PC-9 (cell line): ENCODE data around the gene AXIN2.

Experiments used
- CTCF ChIP-seq: fragments of 200-600 bp; sonication (generic); conservative IDR thresholded peaks from 2 replicates; pipeline ENCODE4 v1.6.1; 2017; ENCODE audit warnings: mixed run types, antibody characterized with exemption, mild to moderate bottlenecking, moderate library complexity
- EZH2 ChIP-seq: fragments of 200-600 bp; sonication (generic); IDR thresholded peaks from 2 replicates; pipeline ENCODE4 v1.8.0; 2017; ENCODE audit warnings: antibody characterized with exemption, low read depth

GRCh38 chr17:65587534-65588180 is 26.2 kb upstream of the AXIN2 start:
- TF ChIP-seq CTCF = no peak
- TF ChIP-seq EZH2 = no peak
